Heart left ventricle (tissue), 13 donors: ENCODE data around the gene LMF1.

Experiments
- POLR2A ChIP-seq, 2 donors: fragments of 450-650 bp; IDR thresholded peaks; one replicate each; pipeline ENCODE4 v1.6.1; 2017; ENCODE audit warnings: antibody characterized with exemption in 2 of 2, mild to moderate bottlenecking in 2 of 2, moderate library complexity in 2 of 2
- TF ChIP-seq, protein P1 (sequence below), 12 donors: fragments of 200-600 bp; sonication (generic) in 4 of 12; IDR thresholded peaks; one replicate each; pipeline versions ENCODE4 v1.5.0 to v1.8.0; 2018 to 2022; ENCODE audit warnings: antibody characterized with exemption in 12 of 12, mild to moderate bottlenecking in 5 of 12
- donor health status: ischemic (EF 13 %, LVEDD 7.1; RV severe dilation, severe dysfunction).
- donor health status: DM: no; HTN: yes; CAD: no.
- donor health status: DM: no; HTN: no; CAD: no.
- donor health status: ischemic (EF 25% LVEDD 6.9; RV normal size, moderate dysfunction).
- donor health status: ischemic (EF 25% LVEDD 5.7; RV mildly dilated, moderate dysfunction).
- donor health status: ischemic (EF 35%, LVEDD 5.7; RV mildly dilated, moderate dysfunction).
- donor health status: nonischemic (EF 11% LVEDD 7.7; RV severe dilation, severe dysfunction).
- donor health status: DM: yes; HTN: yes; CAD: no.
- donor health status: PGD.
- donor health status: ischemic (EF 29% LVEDD 5.4; RV normal size, mild dysfunction).
- donor health status: nonischemic (EF 23%, LVEDD 6.1; RV moderate dilation, normal function).

DNA sequence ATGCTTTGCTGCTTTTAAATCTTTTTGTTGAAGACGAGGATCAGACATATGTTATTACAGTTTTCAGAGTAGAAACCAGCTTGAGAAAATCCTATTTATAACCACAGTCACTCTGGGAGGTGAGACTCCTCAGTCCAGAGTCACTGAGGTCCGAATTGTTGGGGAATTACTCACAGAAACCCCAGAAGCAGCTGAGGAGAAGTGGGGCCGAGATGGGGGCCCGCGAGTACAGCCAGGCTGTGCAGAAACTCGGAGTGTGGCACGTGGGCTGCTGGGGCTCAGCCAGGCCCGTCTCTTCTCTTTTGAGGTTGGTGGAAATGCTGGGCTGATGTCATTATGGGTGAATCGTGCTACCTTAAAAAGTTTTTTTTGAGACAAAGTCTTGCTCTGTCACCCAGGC, 155.8 kb downstream of the LMF1 start:
- TF ChIP-seq, protein P1, sequence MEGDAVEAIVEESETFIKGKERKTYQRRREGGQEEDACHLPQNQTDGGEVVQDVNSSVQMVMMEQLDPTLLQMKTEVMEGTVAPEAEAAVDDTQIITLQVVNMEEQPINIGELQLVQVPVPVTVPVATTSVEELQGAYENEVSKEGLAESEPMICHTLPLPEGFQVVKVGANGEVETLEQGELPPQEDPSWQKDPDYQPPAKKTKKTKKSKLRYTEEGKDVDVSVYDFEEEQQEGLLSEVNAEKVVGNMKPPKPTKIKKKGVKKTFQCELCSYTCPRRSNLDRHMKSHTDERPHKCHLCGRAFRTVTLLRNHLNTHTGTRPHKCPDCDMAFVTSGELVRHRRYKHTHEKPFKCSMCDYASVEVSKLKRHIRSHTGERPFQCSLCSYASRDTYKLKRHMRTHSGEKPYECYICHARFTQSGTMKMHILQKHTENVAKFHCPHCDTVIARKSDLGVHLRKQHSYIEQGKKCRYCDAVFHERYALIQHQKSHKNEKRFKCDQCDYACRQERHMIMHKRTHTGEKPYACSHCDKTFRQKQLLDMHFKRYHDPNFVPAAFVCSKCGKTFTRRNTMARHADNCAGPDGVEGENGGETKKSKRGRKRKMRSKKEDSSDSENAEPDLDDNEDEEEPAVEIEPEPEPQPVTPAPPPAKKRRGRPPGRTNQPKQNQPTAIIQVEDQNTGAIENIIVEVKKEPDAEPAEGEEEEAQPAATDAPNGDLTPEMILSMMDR (IDR thresholded peaks at IDR 0.05): no peak
- TF ChIP-seq POLR2A (IDR thresholded peaks at IDR 0.05): no peak
